ENCODE measurements around the gene PNMA6E.

GRCh38 chrX:153445856-153446635 is 44.9 kb upstream of the PNMA6E start, which contains the start of gene TREX2:
- TF ChIP-seq CTCF (IDR thresholded peaks at IDR 0.05), result no peak
- no peak for TF ChIP-seq ZFX (IDR thresholded peaks at IDR 0.05; ENCODE audit: borderline replicate concordance)

All from 22Rv1 (cell line).